ENCODE data around the gene ANKFN1.

Gene ANKFN1

GRCh38 chr17:56510554-56511342 lies 357.5 kb downstream of the ANKFN1 start:
- no peak for DNase-seq (ENCODE audit: low spot score)

GRCh38 chr17:56514264-56514663 lies 361.0 kb downstream of the ANKFN1 start:
- no peak for DNase-seq (ENCODE audit: low spot score)

GRCh38 chr17:56514899-56515298 lies 361.6 kb downstream of the ANKFN1 start:
- no peak for DNase-seq (ENCODE audit: low spot score)

GRCh38 chr17:56521414-56522141 lies 368.3 kb downstream of the ANKFN1 start:
- no peak for DNase-seq (ENCODE audit: low spot score)

GRCh38 chr17:56523042-56523441 lies 369.8 kb downstream of the ANKFN1 start:
- no peak for DNase-seq (ENCODE audit: low spot score)

GRCh38 chr17:56528696-56529095 lies 375.4 kb downstream of the ANKFN1 start:
- DNase-seq (ENCODE audit: low spot score): no peak

- DNase-seq (ENCODE audit: low spot score): no peak
Observed at GRCh38 chr17:56532926-56533325, 379.7 kb downstream of the ANKFN1 start.

- DNase-seq (ENCODE audit: low spot score): no peak
Observed at GRCh38 chr17:56536766-56537165, 383.5 kb downstream of the ANKFN1 start.

- no peak for DNase-seq (ENCODE audit: low spot score)
Observed at GRCh38 chr17:56540836-56541235, 387.6 kb downstream of the ANKFN1 start.

- no peak for DNase-seq (ENCODE audit: low spot score)
Observed at GRCh38 chr17:56543280-56543679, 390.0 kb downstream of the ANKFN1 start.

GRCh38 chr17:56545106-56545505 lies 391.8 kb downstream of the ANKFN1 start:
- DNase-seq (ENCODE audit: low spot score): no peak

GRCh38 chr17:56545930-56546329 lies 392.7 kb downstream of the ANKFN1 start:
- no peak for DNase-seq (ENCODE audit: low spot score)

- no peak for DNase-seq (ENCODE audit: low spot score)
Observed at GRCh38 chr17:56548661-56549060, 395.4 kb downstream of the ANKFN1 start.

GRCh38 chr17:56549501-56549900 lies 396.2 kb downstream of the ANKFN1 start:
- no peak for DNase-seq (ENCODE audit: low spot score)

- DNase-seq (ENCODE audit: low spot score): no peak
Observed at GRCh38 chr17:56557682-56558081, 404.4 kb downstream of the ANKFN1 start.

- DNase-seq (ENCODE audit: low spot score): no peak
Observed at GRCh38 chr17:56558088-56558487, 404.8 kb downstream of the ANKFN1 start.

All from CD4-positive, alpha-beta T cell treated with Interleukin-15 for 4 hours (primary cell).